ENCODE data around the gene ZBTB7B.

The ZBTB7B gene

GRCh38 chr1:155012776-155013602 lies 10.4 kb downstream of the ZBTB7B start:
- H3K27me3 ChIP-seq = no peaks in the 10 kb centered on the region
- H3K4me1 ChIP-seq = peaks cover 0 to 70% (median 41%) of the 10 kb centered on the region in 4 donors
- no peak for DNase-seq
- intact Hi-C loops (cut with DNase I; ENCODE audit: low total_unique reads) = no loop called here
- no peak overlapping the region for H3K4me3 ChIP-seq
- H3K27ac ChIP-seq = peak overlapping the region in 1 of 2 donors; percentile 65
- TF ChIP-seq CTCF (IDR thresholded peaks at IDR 0.05) = no peak
- peaks cover 0 to 43% (median 24%) of the 10 kb centered on the region in 3 donors for H3K36me3 ChIP-seq
- no peaks in the 10 kb centered on the region for H3K9me3 ChIP-seq

GRCh38 chr1:155013632-155014031 lies 11.0 kb downstream of the ZBTB7B start:
- Histone ChIP-seq H3K27ac (peak overlapping the region in 1 of 2 donors; percentile 65), H3K4me1 (peaks cover 0 to 67% (median 40%) of the 10 kb centered on the region in 4 donors), H3K9me3 (no peaks in the 10 kb centered on the region), H3K27me3 (no peaks in the 10 kb centered on the region), H3K36me3 (peaks cover 0 to 43% (median 24%) of the 10 kb centered on the region in 3 donors), H3K4me3 (no peak overlapping the region)
- no peak for TF ChIP-seq CTCF (IDR thresholded peaks at IDR 0.05)
- intact Hi-C loops (cut with DNase I; ENCODE audit: low total_unique reads) = no loop called here
- no peak for DNase-seq

- TF ChIP-seq CTCF (IDR thresholded peaks at IDR 0.05) = no peak
- DNase-seq = peak in 1 of 2 donors; percentile 69
- Histone ChIP-seq H3K36me3 (peaks cover 0 to 43% (median 24%) of the 10 kb centered on the region in 3 donors), H3K27me3 (no peaks in the 10 kb centered on the region), H3K27ac (no peak overlapping the region), H3K4me3 (no peak overlapping the region), H3K4me1 (peaks cover 0 to 55% (median 38%) of the 10 kb centered on the region in 4 donors), H3K9me3 (no peaks in the 10 kb centered on the region)
- intact Hi-C loops (cut with DNase I; ENCODE audit: low total_unique reads) = loop anchor here (5.0 kb wide), 1 partner anchor 53 kb away; the partner anchor contains the start of gene PYGO2
These were observed 12.3 kb downstream of the ZBTB7B start for GRCh38 chr1:155014709-155015508.

- H3K36me3 ChIP-seq = peaks cover 0 to 43% (median 24%) of the 10 kb centered on the region in 3 donors
- intact Hi-C loops (cut with DNase I; ENCODE audit: low total_unique reads) = loop anchor here (5.0 kb wide), 1 partner anchor 53 kb away; the partner anchor contains the start of gene PYGO2
- peaks cover 0 to 47% (median 35%) of the 10 kb centered on the region in 4 donors for H3K4me1 ChIP-seq
- no peaks in the 10 kb centered on the region for H3K27me3 ChIP-seq
- DNase-seq = no peak
- H3K27ac ChIP-seq = peak overlapping the region in 1 of 2 donors; percentile 83
- no peaks in the 10 kb centered on the region for H3K9me3 ChIP-seq
- H3K4me3 ChIP-seq = no peak overlapping the region
- no peak for TF ChIP-seq CTCF (IDR thresholded peaks at IDR 0.05)
These were observed 13.1 kb downstream of the ZBTB7B start for GRCh38 chr1:155015527-155016230.

- Histone ChIP-seq H3K27ac (peak overlapping the region; percentile 83 to 88), H3K36me3 (peaks cover 0 to 37% (median 24%) of the 10 kb centered on the region in 3 donors), H3K9me3 (no peaks in the 10 kb centered on the region), H3K4me1 (peaks cover 0 to 41% (median 34%) of the 10 kb centered on the region in 4 donors), H3K27me3 (no peaks in the 10 kb centered on the region), H3K4me3 (no peak overlapping the region)
- intact Hi-C loops (cut with DNase I; ENCODE audit: low total_unique reads) = loop anchor here (5.0 kb wide), 1 partner anchor 54 kb away; the partner anchor contains the start of gene PYGO2
- TF ChIP-seq CTCF (IDR thresholded peaks at IDR 0.05) = no peak
- DNase-seq = no peak
These were observed 13.7 kb downstream of the ZBTB7B start for GRCh38 chr1:155016231-155016831.

Measured in tibial artery (tissue), 4 donors.